GM19099 (cell line): ENCODE results near the gene PPP2CA.

Experiments used
- POLR2A ChIP-seq: IDR thresholded peaks from 3 replicates; pipeline ENCODE4 v1.6.1; 2011; ENCODE audit warnings: low read depth; ENCODE audit not compliant: insufficient read length; ENCODE audit errors: extremely low read depth

Gene PPP2CA

DNA sequence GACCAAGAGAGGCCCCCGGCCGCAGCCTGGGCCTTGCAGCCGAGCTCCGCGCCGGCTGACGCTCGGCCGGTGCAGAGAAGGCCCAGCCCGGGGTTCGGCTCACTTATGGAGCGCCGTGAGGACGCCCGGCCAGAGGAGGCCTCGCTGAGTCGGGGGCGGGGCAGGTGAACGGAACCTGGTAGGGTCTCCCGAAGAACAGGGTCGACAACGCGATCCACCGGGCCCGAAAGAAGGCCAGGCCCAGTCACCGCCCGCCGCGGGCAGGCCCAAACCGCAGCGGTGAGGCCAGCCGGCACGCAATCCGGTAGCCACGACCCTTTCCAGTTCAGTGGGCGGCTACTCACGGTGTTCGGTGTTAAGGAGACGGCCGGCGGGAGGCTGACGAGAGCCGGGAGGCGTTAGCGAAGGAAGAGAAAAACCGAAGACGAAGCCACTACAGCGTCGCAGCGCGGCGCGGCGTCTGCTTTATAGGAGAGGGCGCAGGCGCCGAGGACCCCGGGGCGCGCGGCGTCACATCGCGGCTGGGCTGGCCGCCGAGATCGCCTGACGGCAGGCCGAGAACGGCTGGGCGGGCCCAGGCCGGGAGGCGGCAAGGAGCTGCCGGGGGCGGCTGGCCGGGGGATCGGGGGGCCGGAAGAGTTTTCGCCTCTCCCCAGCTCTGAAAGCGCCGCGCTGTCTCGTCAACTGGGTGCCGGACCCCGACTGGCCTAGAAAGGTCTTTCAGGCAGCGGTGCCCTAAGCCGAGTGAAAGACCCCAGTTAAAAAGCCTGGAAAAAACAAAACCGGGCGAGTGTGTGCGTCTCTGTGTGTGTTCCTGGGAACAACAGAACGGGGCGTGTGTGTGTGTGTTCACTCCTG is 49.1 kb downstream of the PPP2CA start, which contains the start of gene SKP1:
Gene SKP1, minus strand, starts transcription at position 440 of the 858 bp plus-strand sequence. CDS start 2,928 bp downstream, outside the sequence.
- peak; percentile 99 for TF ChIP-seq POLR2A

DNA sequence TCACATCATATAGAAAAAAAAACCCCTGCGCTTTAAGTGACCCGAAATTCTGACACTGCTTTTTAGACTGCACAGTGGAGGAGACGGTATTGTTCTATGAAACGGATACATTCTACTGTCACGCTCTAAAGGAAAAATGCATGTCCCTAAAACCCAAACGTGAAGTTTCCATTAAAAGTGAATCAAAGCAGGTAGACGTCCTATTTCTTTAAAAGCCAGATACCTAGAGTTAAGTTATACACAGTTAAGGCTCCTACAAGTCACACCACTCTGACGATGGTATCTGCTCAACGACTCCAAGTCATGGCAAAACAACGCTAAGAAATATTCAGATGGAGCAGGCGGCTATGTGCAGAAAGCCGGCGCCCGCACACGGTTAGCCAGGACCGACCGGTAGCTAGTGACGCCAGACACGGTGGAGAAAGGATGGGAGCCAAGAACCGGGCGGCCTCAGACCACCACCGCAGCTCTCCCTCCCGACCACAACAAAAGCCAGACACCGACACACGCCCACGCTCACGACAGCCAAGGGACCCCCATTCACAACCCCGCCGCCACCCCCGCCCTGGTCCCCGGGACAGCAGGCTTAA is 49.9 kb downstream of the PPP2CA start:
- no peak for TF ChIP-seq POLR2A

- no peak for TF ChIP-seq POLR2A
Measured at GRCh38 chr5:134174841-134175839, 50.7 kb downstream of the PPP2CA start.

GRCh38 chr5:134171972-134172371 is 53.9 kb downstream of the PPP2CA start:
- TF ChIP-seq POLR2A = no peak

- TF ChIP-seq POLR2A = no peak
Measured at GRCh38 chr5:134162592-134162991, 63.3 kb downstream of the PPP2CA start.

- no peak for TF ChIP-seq POLR2A
Measured at GRCh38 chr5:134161513-134162395, 64.1 kb downstream of the PPP2CA start.

DNA sequence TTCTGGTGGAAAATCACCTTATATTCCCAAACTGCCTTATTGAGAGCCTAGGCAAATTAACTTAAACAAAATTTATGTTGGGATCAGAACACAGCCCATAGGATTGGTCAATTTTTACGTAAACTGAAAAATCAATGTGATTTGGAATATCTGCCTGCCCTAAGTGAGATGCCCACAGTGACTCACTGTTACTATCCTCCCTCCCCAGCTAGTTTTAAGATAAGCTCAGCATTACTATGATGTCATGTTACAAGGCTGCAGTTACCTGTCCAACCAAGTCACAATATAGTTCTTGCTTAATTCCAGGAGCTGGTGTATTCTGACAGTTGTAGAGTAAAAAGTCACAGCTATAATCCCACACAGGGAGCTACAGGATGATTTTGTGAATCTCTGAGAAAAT is 72.2 kb downstream of the PPP2CA start:
- no peak for TF ChIP-seq POLR2A

GRCh38 chr5:134153241-134153640 is 72.6 kb downstream of the PPP2CA start:
- TF ChIP-seq POLR2A = no peak

DNA sequence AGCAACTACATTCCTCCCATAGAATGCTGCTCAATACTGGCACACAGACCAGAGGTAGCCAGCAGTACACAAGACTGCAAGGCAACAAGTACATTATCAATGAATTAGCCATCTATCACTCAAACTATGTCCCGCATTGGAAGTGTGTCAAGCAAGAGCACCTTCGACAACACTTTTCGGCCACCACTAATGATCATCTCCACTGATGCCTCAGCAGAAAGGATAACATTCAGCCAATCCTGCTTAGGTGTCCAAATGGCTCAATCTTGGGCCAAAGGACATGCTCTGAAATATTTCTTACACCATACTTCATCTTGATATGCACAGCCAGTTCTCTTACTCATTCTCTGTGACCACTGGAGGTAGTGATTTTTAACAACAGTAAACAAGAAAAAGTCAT is 74.2 kb downstream of the PPP2CA start:
- TF ChIP-seq POLR2A = no peak

DNA sequence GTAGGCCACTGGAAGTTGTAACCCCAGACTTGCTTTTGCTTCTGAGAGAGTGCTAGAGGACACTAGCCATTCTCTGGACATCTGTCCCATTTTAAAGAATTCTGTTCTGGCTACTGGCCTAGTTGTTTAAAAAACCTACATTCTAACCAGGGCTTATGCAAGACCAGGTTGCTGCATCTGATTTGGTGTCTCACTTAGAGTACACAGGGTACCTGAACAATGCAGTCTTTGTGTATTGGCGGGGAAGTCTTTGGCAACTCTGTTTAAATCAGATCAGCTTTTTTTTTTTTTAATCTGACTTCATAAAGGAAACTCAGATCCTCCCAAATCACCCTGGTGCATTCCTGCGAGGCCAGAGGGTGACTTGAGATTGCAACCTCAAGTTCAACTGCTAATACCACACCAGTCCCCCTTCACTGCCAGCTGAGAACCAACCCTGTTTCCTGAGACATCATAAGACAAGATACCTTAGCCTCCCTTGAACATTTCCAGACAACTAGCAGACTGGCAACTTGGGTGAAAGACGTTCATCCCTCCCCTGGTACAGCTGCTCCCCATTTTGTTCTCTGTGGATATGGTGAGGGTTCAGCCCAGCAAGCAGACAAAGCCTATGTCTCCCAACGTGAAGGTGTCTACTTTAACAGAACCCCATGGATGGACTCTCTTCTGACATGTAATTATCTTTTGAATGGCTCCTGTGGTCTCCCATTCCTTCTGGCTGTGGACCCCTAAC is 76.1 kb downstream of the PPP2CA start:
- no peak for TF ChIP-seq POLR2A

GRCh38 chr5:134148986-134149539 is 76.8 kb downstream of the PPP2CA start:
- no peak for TF ChIP-seq POLR2A

- no peak for TF ChIP-seq POLR2A
Measured at GRCh38 chr5:134148316-134148715, 77.6 kb downstream of the PPP2CA start.
